Stimulated activated CD8-positive, alpha-beta memory T cell treated with anti-CD3 and anti-CD28 coated beads, Interleukin-4, amount 100 ng/mL, for 1 hour (primary cell): ENCODE results near the gene CLNK.

ENCODE experiments used
- DNase-seq, 2 donors: peaks; one replicate each; pipeline ENCODE4 v3.0.0-alpha.2; 2020; ENCODE audit warnings: low read depth in 2 of 2, low spot score in 1 of 2

Gene CLNK

GRCh38 chr4:10684631-10685030, at the start of gene CLNK:
Gene CLNK (minus strand): TSS chr4:10684768. CDS start chr4:10667869, 16,899 bp downstream.
- DNase-seq = no peak

- DNase-seq = no peak
Measured at GRCh38 chr4:10733481-10734062, 49.0 kb upstream of the CLNK start.

GRCh38 chr4:10732914-10733415, 48.4 kb upstream of the CLNK start:
- DNase-seq = no peak

GRCh38 chr4:10732235-10732913, 47.8 kb upstream of the CLNK start:
- no peak for DNase-seq

GRCh38 chr4:10731690-10732089, 47.1 kb upstream of the CLNK start:
- no peak for DNase-seq

- DNase-seq = no peak
Measured at GRCh38 chr4:10731162-10731561, 46.6 kb upstream of the CLNK start.

GRCh38 chr4:10730590-10730989, 46.0 kb upstream of the CLNK start:
- DNase-seq = no peak

GRCh38 chr4:10730019-10730418, 45.5 kb upstream of the CLNK start:
- DNase-seq = no peak

GRCh38 chr4:10729366-10729765, 44.8 kb upstream of the CLNK start:
- DNase-seq = no peak

- no peak for DNase-seq
Measured at GRCh38 chr4:10728016-10728415, 43.4 kb upstream of the CLNK start.

- no peak for DNase-seq
Measured at GRCh38 chr4:10727140-10727880, 42.7 kb upstream of the CLNK start.

- no peak for DNase-seq
Measured at GRCh38 chr4:10722957-10723356, 38.4 kb upstream of the CLNK start.

GRCh38 chr4:10721616-10722015, 37.0 kb upstream of the CLNK start:
- no peak for DNase-seq

GRCh38 chr4:10716163-10716562, 31.6 kb upstream of the CLNK start:
- no peak for DNase-seq

- no peak for DNase-seq
Measured at GRCh38 chr4:10715696-10716095, 31.1 kb upstream of the CLNK start.

- DNase-seq = no peak
Measured at GRCh38 chr4:10715135-10715534, 30.6 kb upstream of the CLNK start.

- DNase-seq = no peak
Measured at GRCh38 chr4:10713591-10713990, 29.0 kb upstream of the CLNK start.

GRCh38 chr4:10706236-10706635, 21.7 kb upstream of the CLNK start:
- DNase-seq = no peak

GRCh38 chr4:10704430-10704810, 19.9 kb upstream of the CLNK start:
- DNase-seq = no peak

GRCh38 chr4:10703766-10704429, 19.3 kb upstream of the CLNK start:
- no peak for DNase-seq

- no peak for DNase-seq
Measured at GRCh38 chr4:10703156-10703555, 18.6 kb upstream of the CLNK start.
